Measurements from ENCODE around the gene KLHL40.

KLHL40 gene

DNA sequence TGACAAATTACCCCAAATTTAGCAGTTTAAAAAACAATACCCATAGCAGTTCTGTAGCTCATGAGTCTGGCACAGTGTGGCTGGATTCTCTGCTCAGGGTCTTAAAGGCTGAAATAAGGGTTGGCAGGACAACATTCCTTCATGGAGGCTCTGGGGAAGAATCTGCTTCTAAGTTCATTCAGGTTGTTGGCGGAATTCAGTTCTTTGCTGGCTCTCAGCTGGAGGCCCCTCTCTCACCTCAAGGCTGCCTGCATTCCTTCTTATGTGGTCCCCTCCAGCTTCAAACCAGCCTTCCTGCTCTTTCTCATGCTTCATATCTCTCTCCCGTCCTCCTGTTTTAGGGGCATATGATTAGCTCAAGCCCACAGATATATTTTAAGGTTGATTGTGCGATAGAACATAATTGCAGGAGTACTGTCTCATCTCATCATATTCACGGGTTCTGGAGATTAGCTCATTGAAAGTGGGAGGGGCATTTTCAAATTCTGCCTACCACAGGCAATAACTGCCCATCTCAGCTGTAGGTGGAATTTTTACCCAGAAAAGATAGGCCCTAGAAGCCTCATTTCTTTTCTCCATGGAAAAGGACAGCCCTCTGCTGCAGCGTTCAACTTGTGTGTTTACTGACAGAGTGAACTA, 37.4 kb upstream of the KLHL40 start:
- DNase-seq: no peak
- in situ Hi-C loops (cut with HindIII; ENCODE audit: low pct_ligation_motif_present, low sequenced_read_pairs): no loop called here
- no peak overlapping the region for H3K27ac ChIP-seq
- H3K4me3 ChIP-seq (ENCODE audit: low read depth, low read length): no peak overlapping the region
- H3K27me3 ChIP-seq (replicated peaks): no peaks in the 10 kb centered on the region
- TF ChIP-seq, protein P1, sequence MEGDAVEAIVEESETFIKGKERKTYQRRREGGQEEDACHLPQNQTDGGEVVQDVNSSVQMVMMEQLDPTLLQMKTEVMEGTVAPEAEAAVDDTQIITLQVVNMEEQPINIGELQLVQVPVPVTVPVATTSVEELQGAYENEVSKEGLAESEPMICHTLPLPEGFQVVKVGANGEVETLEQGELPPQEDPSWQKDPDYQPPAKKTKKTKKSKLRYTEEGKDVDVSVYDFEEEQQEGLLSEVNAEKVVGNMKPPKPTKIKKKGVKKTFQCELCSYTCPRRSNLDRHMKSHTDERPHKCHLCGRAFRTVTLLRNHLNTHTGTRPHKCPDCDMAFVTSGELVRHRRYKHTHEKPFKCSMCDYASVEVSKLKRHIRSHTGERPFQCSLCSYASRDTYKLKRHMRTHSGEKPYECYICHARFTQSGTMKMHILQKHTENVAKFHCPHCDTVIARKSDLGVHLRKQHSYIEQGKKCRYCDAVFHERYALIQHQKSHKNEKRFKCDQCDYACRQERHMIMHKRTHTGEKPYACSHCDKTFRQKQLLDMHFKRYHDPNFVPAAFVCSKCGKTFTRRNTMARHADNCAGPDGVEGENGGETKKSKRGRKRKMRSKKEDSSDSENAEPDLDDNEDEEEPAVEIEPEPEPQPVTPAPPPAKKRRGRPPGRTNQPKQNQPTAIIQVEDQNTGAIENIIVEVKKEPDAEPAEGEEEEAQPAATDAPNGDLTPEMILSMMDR (IDR thresholded peaks at IDR 0.05; ENCODE audit: low read depth, low read length, missing control alignments): no peak
- peaks cover 41% of the 10 kb centered on the region for H3K36me3 ChIP-seq (replicated peaks)

- no peak overlapping the region for H3K27ac ChIP-seq
- TF ChIP-seq, protein P1 (IDR thresholded peaks at IDR 0.05; ENCODE audit: low read depth, low read length, missing control alignments): no peak
- no peaks in the 10 kb centered on the region for H3K27me3 ChIP-seq (replicated peaks)
- in situ Hi-C loops (cut with HindIII; ENCODE audit: low pct_ligation_motif_present, low sequenced_read_pairs): no loop called here
- H3K36me3 ChIP-seq (replicated peaks): peaks cover 30% of the 10 kb centered on the region
- no peak for DNase-seq
- no peak overlapping the region for H3K4me3 ChIP-seq (ENCODE audit: low read depth, low read length)
Measured at GRCh38 chr3:42649006-42649405, 36.3 kb upstream of the KLHL40 start.

GRCh38 chr3:42649783-42650182, 35.6 kb upstream of the KLHL40 start:
- H3K36me3 ChIP-seq (replicated peaks): peaks cover 25% of the 10 kb centered on the region
- no peak overlapping the region for H3K27ac ChIP-seq
- no peak overlapping the region for H3K4me3 ChIP-seq (ENCODE audit: low read depth, low read length)
- no peaks in the 10 kb centered on the region for H3K27me3 ChIP-seq (replicated peaks)
- in situ Hi-C loops (cut with HindIII; ENCODE audit: low pct_ligation_motif_present, low sequenced_read_pairs): no loop called here
- no peak for DNase-seq
- TF ChIP-seq, protein P1 (IDR thresholded peaks at IDR 0.05; ENCODE audit: low read depth, low read length, missing control alignments): no peak

- in situ Hi-C loops (cut with HindIII; ENCODE audit: low pct_ligation_motif_present, low sequenced_read_pairs): no loop called here
- peak; percentile 38 for DNase-seq
- Histone ChIP-seq H3K27ac (peak overlapping the region; percentile 18), H3K4me3 (ENCODE audit: low read depth, low read length) (no peak overlapping the region), H3K36me3 (replicated peaks) (peaks cover 14% of the 10 kb centered on the region), H3K27me3 (replicated peaks) (no peaks in the 10 kb centered on the region)
- TF ChIP-seq, protein P1 (IDR thresholded peaks at IDR 0.05; ENCODE audit: low read depth, low read length, missing control alignments): no peak
Measured at GRCh38 chr3:42651248-42652091, 33.9 kb upstream of the KLHL40 start.

- DNase-seq: no peak
- Histone ChIP-seq H3K36me3 (replicated peaks) (peaks cover 8% of the 10 kb centered on the region), H3K27ac (peak overlapping the region; percentile 18), H3K27me3 (replicated peaks) (no peaks in the 10 kb centered on the region), H3K4me3 (ENCODE audit: low read depth, low read length) (no peak overlapping the region)
- in situ Hi-C loops (cut with HindIII; ENCODE audit: low pct_ligation_motif_present, low sequenced_read_pairs): no loop called here
- TF ChIP-seq, protein P1 (IDR thresholded peaks at IDR 0.05; ENCODE audit: low read depth, low read length, missing control alignments): no peak
Measured at GRCh38 chr3:42652251-42652610, 33.1 kb upstream of the KLHL40 start.
